HepG2 (cell line): ENCODE results near the gene PCDHA13. TPM values are rescaled to one million over a fixed set of nuclear protein-coding genes. Genes with fewer than 3 reads are reported as not detected.

Experiments
- ATAC-seq: fragments of 200-7000 bp; cut with Tn5 transposase; 3 replicates; pipeline ENCODE4 v1.9.1; 2020; ENCODE audit warnings: mild to moderate bottlenecking, moderate library complexity
- BruUV-seq: library from RNA; stranded (reverse); fragments of 400-500 nt; replicated peaks from 2 replicates; lab custom pipeline; 2021; lab: Mats Ljungman, UMichigan
- CTCF ChIA-PET: fragments of 300-600 bp; formaldehyde crosslinking; extraction: SDS; loops from one replicate; lab custom pipeline; 2021; ENCODE audit warnings: low total read pairs, inconsistent platforms, low intra/inter-chr PET ratio; lab: Yijun Ruan, JAX
- POLR2A ChIA-PET: fragments of 350-600 bp; sonication (Branson Sonifier 250); formaldehyde crosslinking; loops from one replicate; lab custom pipeline; 2020; ENCODE audit warnings: antibody characterized with exemption, inconsistent platforms; lab: Yijun Ruan, JAX
- DNase-seq: peaks from one replicate; pipeline ENCODE4 v3.0.0-alpha.2; 2015; ENCODE audit warnings: low spot score
- FAIRE-seq: peaks from 3 replicates; lab custom pipeline; 2011; peaks lifted over from hg19 to GRCh38; lab: Jason Lieb, UNC
- H2AFZ ChIP-seq: one replicate; pipeline ENCODE4 v1.6.1; 2011; ENCODE audit warnings: low read length, inconsistent platforms
- H3K27ac ChIP-seq: fragments of 300-600 bp; 3 replicates; pipeline ENCODE4 v1.8.0; 2011; ENCODE audit warnings: mixed run types, mild to moderate bottlenecking, mixed read lengths, low read length, inconsistent platforms; ENCODE audit not compliant: insufficient read depth; ENCODE audit errors: extremely low read length
- H3K27me3 ChIP-seq, 2 experiments: fragments of 200-600 bp in 1 of 2; 2 replicates in 1 of 2; 3 replicates in 1 of 2; pipeline versions ENCODE4 v1.6.0 to v1.8.0; 2011; ENCODE audit warnings: low read length in 2 of 2, mild to moderate bottlenecking in 2 of 2, moderate library complexity in 2 of 2, inconsistent platforms in 1 of 2; ENCODE audit not compliant: insufficient read depth in 2 of 2, control insufficient read depth in 1 of 2
- H3K36me3 ChIP-seq, 2 experiments: fragments of 200-600 bp in 1 of 2; replicated peaks in 1 of 2; 2 replicates in 1 of 2; 3 replicates in 1 of 2; pipeline versions ENCODE4 v1.5.1 to v1.8.0; 2011; ENCODE audit warnings: low read length in 2 of 2, inconsistent platforms in 1 of 2; ENCODE audit not compliant: insufficient read depth in 2 of 2, control insufficient read depth in 1 of 2
- H3K4me1 ChIP-seq: 2 replicates; pipeline ENCODE4 v1.5.1; 2012; ENCODE audit warnings: low read length, inconsistent platforms; ENCODE audit not compliant: insufficient read depth
- H3K4me2 ChIP-seq: 2 replicates; pipeline ENCODE4 v1.6.0; 2011; ENCODE audit warnings: low read depth, low read length, inconsistent platforms
- H3K4me3 ChIP-seq, 3 experiments: fragments of 200-600 bp in 1 of 3; sonication (generic), shearing (Covaris generic) in 1 of 3; replicated peaks in 1 of 3; 2 replicates each; pipeline ENCODE4 v1.5.1; 2011 to 2016; ENCODE audit warnings: low read length in 3 of 3, inconsistent platforms in 2 of 3, low read depth in 2 of 3, mild to moderate bottlenecking in 2 of 3, control low read depth in 1 of 3, mixed read lengths in 1 of 3; ENCODE audit not compliant: insufficient read depth in 1 of 3
- H3K79me2 ChIP-seq: one replicate; pipeline ENCODE4 v1.6.1; 2011; ENCODE audit warnings: low read length, inconsistent platforms; ENCODE audit not compliant: insufficient read depth
- H3K9ac ChIP-seq: 2 replicates; pipeline ENCODE4 v1.6.0; 2011; ENCODE audit warnings: mild to moderate bottlenecking, low read depth, low read length, inconsistent platforms; ENCODE audit not compliant: insufficient read depth
- H3K9me3 ChIP-seq: 2 replicates; pipeline ENCODE4 v1.5.1; 2012; ENCODE audit warnings: mild to moderate bottlenecking, low read length
- H4K20me1 ChIP-seq: 2 replicates; pipeline ENCODE4 v1.6.0; 2011; ENCODE audit warnings: inconsistent platforms, mild to moderate bottlenecking, low read length, moderate library complexity; ENCODE audit not compliant: insufficient read depth
- ZNF614 ChIP-seq: IDR thresholded peaks from 2 replicates; pipeline ENCODE4 v1.6.1; 2018; ENCODE audit warnings: missing biosample characterization, missing genetic modification reagents, inconsistent platforms, borderline replicate concordance
- WGBS: methylation state at CpG from one replicate; pipeline ENCODE4 v1.1.6; 2017; ENCODE audit warnings: low lambda C conversion rate; 5-methylcytosine and 5-hydroxymethylcytosine counted together
- in situ Hi-C: cut with HindIII; loops from 2 replicates; pipeline ENCODE4 v1.10.0; 2017; ENCODE audit warnings: low pct_unique_long_range_greater_than_20kb; ENCODE audit not compliant: extremely low pct_ligation_motif_present
- intact Hi-C: fragments of 100-400 bp; cut with micrococcal nuclease; formaldehyde crosslinking; loops from one replicate; pipeline ENCODE4 v1.10.0; 2022; ENCODE audit not compliant: unreplicated experiment
- polyA plus RNA-seq, 8 experiments: library from polyadenylated mRNA; depleted of rRNA in 3 of 8; stranded (reverse) in 7 of 8; unstranded in 1 of 8; fragments of >200 nt; fragmentation: Illumina TruSeq in 4 of 8; extraction: Trizol in 4 of 8; gene quantifications; 2 replicates each; pipeline versions ENCODE4 v1.2.1 to v1.2.3, GENCODE V29; 2011 to 2016; ENCODE audit warnings: low read depth in 4 of 8, missing spikeins in 1 of 8, mixed read lengths in 1 of 8; ENCODE audit not compliant: insufficient read depth in 1 of 8
- total RNA-seq, 5 experiments: library from RNA; depleted of rRNA; stranded (reverse); fragments of >200 nt; fragmentation: Illumina TruSeq; extraction: Trizol; gene quantifications; 2 replicates each; pipeline ENCODE4 v1.2.3, GENCODE V29; 2016; ENCODE audit warnings: low read depth in 1 of 5

PCDHA13 gene
- total and polyA plus RNA-seq, 2 of the 13 experiments (the other 11 are each of a cell fraction or from before 2014, with no cell fraction given) = 0.03 to 0.04 TPM

DNA sequence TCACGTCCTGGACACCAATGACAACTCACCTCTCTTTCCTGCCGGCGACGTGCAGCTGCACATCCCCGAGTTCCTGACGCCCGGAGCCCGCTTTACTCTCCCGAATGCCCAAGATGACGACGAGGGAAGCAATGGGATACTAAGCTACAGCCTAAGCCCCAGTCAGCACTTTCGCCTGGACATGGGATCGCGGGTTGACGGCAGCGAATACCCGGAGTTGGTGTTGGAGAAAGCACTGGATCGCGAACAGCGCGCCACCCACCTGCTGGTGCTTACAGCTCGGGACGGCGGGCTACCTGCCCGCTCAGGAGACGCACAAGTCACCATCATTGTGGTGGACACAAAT is 45.3 kb downstream of the PCDHA13 start:
- no peak for FAIRE-seq
- H3K4me1 ChIP-seq = no peaks in the 10 kb centered on the region
- H3K79me2 ChIP-seq = no peaks in the 10 kb centered on the region
- H2AFZ ChIP-seq = no peak overlapping the region
- DNase-seq = no peak
- no peaks in the 10 kb centered on the region for H3K9me3 ChIP-seq
- POLR2A ChIA-PET = no interaction called here
- no peak for TF ChIP-seq ZNF614 (CRISPR knock-in tag)
- TF ChIP-seq, all 625 proteins: peak for 0
- Histone ChIP-seq H3K27ac (no peak overlapping the region), H3K27me3 (peaks cover 2 to 17% of the 10 kb centered on the region in 2 experiments; a peak in 3 of 5 replicates), H3K4me3 (no peak overlapping the region), H3K4me2 (no peak overlapping the region), H4K20me1 (no peaks in the 10 kb centered on the region), H3K9ac (no peak overlapping the region), H3K36me3 (no peaks in the 10 kb centered on the region)
- WGBS = 74% methylated on average over 25 of the region's 26 CpGs
- CTCF ChIA-PET = no interaction called here
- BruUV-seq = no TSS peak
- in situ Hi-C loops (no loop called here), intact Hi-C loops (no loop called here)
- no peak for ATAC-seq

Other genes with a start within 250 kb of the PCDHA13 start
- gene CD14, start 248.9 kb upstream of the PCDHA13 start, total RNA-seq (2016; rRNA removed; fragmentation: Illumina TruSeq; extraction: Trizol) = 0.70 and 1.7 TPM in 2 replicates
- gene CD14, start 248.9 kb upstream of the PCDHA13 start, polyA plus RNA-seq (2011; rRNA removed) = 4.7 and 9.8 TPM in 2 replicates
- 8.2 and 16.6 TPM in 2 replicates for gene TMCO6, start 242.7 kb upstream of the PCDHA13 start, total RNA-seq (2016; rRNA removed; fragmentation: Illumina TruSeq; extraction: Trizol)
- gene TMCO6, start 242.7 kb upstream of the PCDHA13 start, polyA plus RNA-seq (2011; rRNA removed) = 28.2 and 36.3 TPM in 2 replicates
- 97.2 and 103 TPM in 2 replicates for gene NDUFA2, start 234.5 kb upstream of the PCDHA13 start, total RNA-seq (2016; rRNA removed; fragmentation: Illumina TruSeq; extraction: Trizol)
- gene NDUFA2, start 234.5 kb upstream of the PCDHA13 start, polyA plus RNA-seq (2011; rRNA removed) = 94.9 and 105 TPM in 2 replicates
- 67.5 and 86.4 TPM in 2 replicates for gene IK, start 234.3 kb upstream of the PCDHA13 start, total RNA-seq (2016; rRNA removed; fragmentation: Illumina TruSeq; extraction: Trizol)
- gene IK, start 234.3 kb upstream of the PCDHA13 start, polyA plus RNA-seq (2011; rRNA removed) = 63.7 and 65.3 TPM in 2 replicates
- gene WDR55, start 217.2 kb upstream of the PCDHA13 start, total RNA-seq (2016; rRNA removed; fragmentation: Illumina TruSeq; extraction: Trizol) = 18.2 and 18.5 TPM in 2 replicates
- gene WDR55, start 217.2 kb upstream of the PCDHA13 start, polyA plus RNA-seq (2011; rRNA removed) = 17.7 and 23.4 TPM in 2 replicates
- gene DND1, start 208.5 kb upstream of the PCDHA13 start, total RNA-seq (2016; rRNA removed; fragmentation: Illumina TruSeq; extraction: Trizol) = 0.17 and 0.55 TPM in 2 replicates
- gene DND1, start 208.5 kb upstream of the PCDHA13 start, polyA plus RNA-seq (2011; rRNA removed) = 0.48 and 1.3 TPM in 2 replicates
- 66.2 and 78.8 TPM in 2 replicates for gene HARS1, start 190.8 kb upstream of the PCDHA13 start, total RNA-seq (2016; rRNA removed; fragmentation: Illumina TruSeq; extraction: Trizol)
- gene HARS1, start 190.8 kb upstream of the PCDHA13 start, polyA plus RNA-seq (2011; rRNA removed) = 36.9 and 37.2 TPM in 2 replicates
- gene HARS2, start 190.7 kb upstream of the PCDHA13 start, total RNA-seq (2016; rRNA removed; fragmentation: Illumina TruSeq; extraction: Trizol) = 25.8 and 28.3 TPM in 2 replicates
- 17.6 and 17.9 TPM in 2 replicates for gene HARS2, start 190.7 kb upstream of the PCDHA13 start, polyA plus RNA-seq (2011; rRNA removed)
- gene ZMAT2, start 181.7 kb upstream of the PCDHA13 start, total RNA-seq (2016; rRNA removed; fragmentation: Illumina TruSeq; extraction: Trizol) = 92.8 and 141 TPM in 2 replicates
- gene ZMAT2, start 181.7 kb upstream of the PCDHA13 start, polyA plus RNA-seq (2011; rRNA removed) = 25.2 and 35.4 TPM in 2 replicates
- gene PCDHA1, start 96.0 kb upstream of the PCDHA13 start, total RNA-seq (2016; rRNA removed; fragmentation: Illumina TruSeq; extraction: Trizol) = not detected in 2 replicates
- gene PCDHA1, start 96.0 kb upstream of the PCDHA13 start, polyA plus RNA-seq (2011; rRNA removed) = not detected in 2 replicates
- gene PCDHA2, start 87.3 kb upstream of the PCDHA13 start, total RNA-seq (2016; rRNA removed; fragmentation: Illumina TruSeq; extraction: Trizol) = not detected in 2 replicates
- gene PCDHA2, start 87.3 kb upstream of the PCDHA13 start, polyA plus RNA-seq (2011; rRNA removed) = not detected in 2 replicates
- gene PCDHA3, start 81.1 kb upstream of the PCDHA13 start, total RNA-seq (2016; rRNA removed; fragmentation: Illumina TruSeq; extraction: Trizol) = not detected in 2 replicates
- gene PCDHA3, start 81.1 kb upstream of the PCDHA13 start, polyA plus RNA-seq (2011; rRNA removed) = not detected in 2 replicates
- gene PCDHA4, start 75.1 kb upstream of the PCDHA13 start, total RNA-seq (2016; rRNA removed; fragmentation: Illumina TruSeq; extraction: Trizol) = not detected in 2 replicates
- not detected in 2 replicates for gene PCDHA4, start 75.1 kb upstream of the PCDHA13 start, polyA plus RNA-seq (2011; rRNA removed)
- gene PCDHA5, start 60.5 kb upstream of the PCDHA13 start, total RNA-seq (2016; rRNA removed; fragmentation: Illumina TruSeq; extraction: Trizol) = not detected in 2 replicates
- gene PCDHA5, start 60.5 kb upstream of the PCDHA13 start, polyA plus RNA-seq (2011; rRNA removed) = not detected in 2 replicates
- not detected in 2 replicates for gene PCDHA6, start 54.2 kb upstream of the PCDHA13 start, total RNA-seq (2016; rRNA removed; fragmentation: Illumina TruSeq; extraction: Trizol)
- not detected in 2 replicates for gene PCDHA6, start 54.2 kb upstream of the PCDHA13 start, polyA plus RNA-seq (2011; rRNA removed)
- gene PCDHA7, start 47.9 kb upstream of the PCDHA13 start, total RNA-seq (2016; rRNA removed; fragmentation: Illumina TruSeq; extraction: Trizol) = 0.28 and 0.53 TPM in 2 replicates
- gene PCDHA7, start 47.9 kb upstream of the PCDHA13 start, polyA plus RNA-seq (2011; rRNA removed) = 0.49 and 0.54 TPM in 2 replicates
- 0.07 and 0.11 TPM in 2 replicates for gene PCDHA8, start 40.9 kb upstream of the PCDHA13 start, total RNA-seq (2016; rRNA removed; fragmentation: Illumina TruSeq; extraction: Trizol)
- gene PCDHA8, start 40.9 kb upstream of the PCDHA13 start, polyA plus RNA-seq (2011; rRNA removed) = 0.03 and 0.04 TPM in 2 replicates
- 0.03 TPM in 1 of 2 replicates, not detected in the other for gene PCDHA9, start 33.7 kb upstream of the PCDHA13 start, total RNA-seq (2016; rRNA removed; fragmentation: Illumina TruSeq; extraction: Trizol)
- gene PCDHA9, start 33.7 kb upstream of the PCDHA13 start, polyA plus RNA-seq (2011; rRNA removed) = 0.03 and 0.04 TPM in 2 replicates
- 0.02 TPM in 1 of 2 replicates, not detected in the other for gene PCDHA10, start 26.2 kb upstream of the PCDHA13 start, total RNA-seq (2016; rRNA removed; fragmentation: Illumina TruSeq; extraction: Trizol)
- gene PCDHA10, start 26.2 kb upstream of the PCDHA13 start, polyA plus RNA-seq (2011; rRNA removed) = 0.01 and 0.03 TPM in 2 replicates
- 0.07 and 0.29 TPM in 2 replicates for gene PCDHA11, start 13.2 kb upstream of the PCDHA13 start, total RNA-seq (2016; rRNA removed; fragmentation: Illumina TruSeq; extraction: Trizol)
- 0.05 TPM in 1 of 2 replicates, not detected in the other for gene PCDHA11, start 13.2 kb upstream of the PCDHA13 start, polyA plus RNA-seq (2011; rRNA removed)
- not detected in 2 replicates for gene PCDHA12, start 6.8 kb upstream of the PCDHA13 start, total RNA-seq (2016; rRNA removed; fragmentation: Illumina TruSeq; extraction: Trizol)
- 0.03 TPM in 1 of 2 replicates, not detected in the other for gene PCDHA12, start 6.8 kb upstream of the PCDHA13 start, polyA plus RNA-seq (2011; rRNA removed)
- gene PCDHAC1, start 44.2 kb downstream of the PCDHA13 start, total RNA-seq (2016; rRNA removed; fragmentation: Illumina TruSeq; extraction: Trizol) = 0.04 TPM in 1 of 2 replicates, not detected in the other
- 0.03 TPM in 1 of 2 replicates, not detected in the other for gene PCDHAC1, start 44.2 kb downstream of the PCDHA13 start, polyA plus RNA-seq (2011; rRNA removed)
- gene PCDHAC2, start 84.4 kb downstream of the PCDHA13 start, total RNA-seq (2016; rRNA removed; fragmentation: Illumina TruSeq; extraction: Trizol) = not detected in 2 replicates
- not detected in 2 replicates for gene PCDHAC2, start 84.4 kb downstream of the PCDHA13 start, polyA plus RNA-seq (2011; rRNA removed)
- gene PCDHB1, start 169.2 kb downstream of the PCDHA13 start, total RNA-seq (2016; rRNA removed; fragmentation: Illumina TruSeq; extraction: Trizol) = not detected in 2 replicates
- not detected in 2 replicates for gene PCDHB1, start 169.2 kb downstream of the PCDHA13 start, polyA plus RNA-seq (2011; rRNA removed)
- 3.6 and 7.1 TPM in 2 replicates for gene PCDHB2, start 212.5 kb downstream of the PCDHA13 start, total RNA-seq (2016; rRNA removed; fragmentation: Illumina TruSeq; extraction: Trizol)
- gene PCDHB2, start 212.5 kb downstream of the PCDHA13 start, polyA plus RNA-seq (2011; rRNA removed) = 7.5 and 8.1 TPM in 2 replicates
- gene PCDHB3, start 218.3 kb downstream of the PCDHA13 start, total RNA-seq (2016; rRNA removed; fragmentation: Illumina TruSeq; extraction: Trizol) = 0.27 and 0.29 TPM in 2 replicates
- gene PCDHB3, start 218.3 kb downstream of the PCDHA13 start, polyA plus RNA-seq (2011; rRNA removed) = 0.25 and 0.31 TPM in 2 replicates
- gene PCDHB4, start 239.7 kb downstream of the PCDHA13 start, total RNA-seq (2016; rRNA removed; fragmentation: Illumina TruSeq; extraction: Trizol) = 0.13 TPM in 1 of 2 replicates, not detected in the other
- 0.08 and 0.13 TPM in 2 replicates for gene PCDHB4, start 239.7 kb downstream of the PCDHA13 start, polyA plus RNA-seq (2011; rRNA removed)